Measurements from ENCODE around the gene TNFRSF8. TPM values are rescaled to one million over a fixed set of nuclear protein-coding genes. Genes with fewer than 3 reads are reported as not detected.

The TNFRSF8 gene
- total and polyA plus RNA-seq, 2 of the 4 experiments (the other 2 are of a cell fraction) = under 0.01 to 0.31 TPM

- TF ChIP-seq CTCF (conservative IDR thresholded peaks at IDR 0.05; ENCODE audit: low read depth, low read length) = no peak
Measured at GRCh38 chr1:12014141-12014991, 48.7 kb upstream of the TNFRSF8 start (continued).

- no peak for ATAC-seq (ENCODE audit: low read depth)
- H2BK15ac ChIP-seq (ENCODE audit: low read depth, low read length) = no peak overlapping the region
- dilution Hi-C loops (cut with HindIII; ENCODE audit: low sequenced_read_pairs, unreplicated experiment) = no loop called here
Measured at GRCh38 chr1:12015001-12015491, 48.1 kb upstream of the TNFRSF8 start.

More at GRCh38 chr1:12015001-12015491, 48.1 kb upstream of the TNFRSF8 start:
- BruUV-seq (replicated peaks) = no TSS peak
- Histone ChIP-seq H3K9me1 (ENCODE audit: insufficient read depth, low read length) (no peaks in the 10 kb centered on the region; the same call in 1 of the 2 replicates), H3K4me2 (ENCODE audit: low read depth, low read length) (no peak overlapping the region), H3K4ac (ENCODE audit: low read depth, low read length) (no peak overlapping the region), H3K4me3 (ENCODE audit: insufficient read depth, low read depth, low read length) (no peak overlapping the region), H3K36me3 (ENCODE audit: control insufficient read depth, insufficient read depth, low read length) (peaks cover 29% of the 10 kb centered on the region), H2BK120ac (ENCODE audit: low read depth, low read length) (no peak overlapping the region), H2AK9ac (replicated peaks; ENCODE audit: low read depth, low read length, poor library complexity) (no peak overlapping the region), H4K91ac (ENCODE audit: insufficient read depth, low read depth, low read length) (no peak overlapping the region), H3K9me3 (ENCODE audit: control insufficient read depth, insufficient read depth, low read length) (no peaks in the 10 kb centered on the region), H2AK5ac (ENCODE audit: low read depth, low read length) (no peak overlapping the region), H3K27me3 (ENCODE audit: control insufficient read depth, insufficient read depth, low read length) (no peaks in the 10 kb centered on the region), H4K8ac (ENCODE audit: low read depth in 2 of 2, low read length in 2 of 2) (no peak overlapping the region), H3K23ac (ENCODE audit: low read depth, low read length) (no peak overlapping the region), H4K20me1 (ENCODE audit: insufficient read depth, low read length) (no peaks in the 10 kb centered on the region), H2BK5ac (ENCODE audit: low read depth, low read length, poor library complexity, severe bottlenecking) (peak overlapping the region; percentile 1), H3K79me1 (ENCODE audit: low read depth in 1 of 2, low read length in 2 of 2) (peaks cover 0 to 4% of the 10 kb centered on the region in 2 experiments; a peak in 3 of 4 replicates), H3K9ac (ENCODE audit: low read depth, low read length) (no peak overlapping the region), H3K56ac (ENCODE audit: extremely low read depth, insufficient read depth, low read length) (no peak overlapping the region), H3K27ac (ENCODE audit: insufficient read depth, low read length) (no peak overlapping the region), H3K4me1 (ENCODE audit: control insufficient read depth, insufficient read depth, low read length) (peaks cover 2% of the 10 kb centered on the region; the same call in 1 of the 2 replicates), H4K5ac (ENCODE audit: low read depth, low read length) (no peak overlapping the region), H2AFZ (replicated peaks; ENCODE audit: low read length, poor library complexity) (no peak overlapping the region), H3K18ac (ENCODE audit: low read depth, low read length) (no peak overlapping the region), H2BK20ac (ENCODE audit: low read depth, low read length) (no peak overlapping the region), H3K14ac (replicated peaks; ENCODE audit: low read depth, low read length) (no peak overlapping the region)
- 70% methylated on average over 2 of the region's 10 CpGs; no CpG with 5 or more reads in 1 of the 2 experiments for WGBS, 2 experiments (ENCODE audit: extremely low coverage in 2 of 2, insufficient read length in 1 of 2)
- ChIA-PET POLR2A (ENCODE audit: unreplicated experiment) (no interaction called here), CTCF (no interaction called here)
- peak; percentile 14 for DNase-seq
- in situ Hi-C loops (cut with MboI; ENCODE audit: low sequenced_read_pairs) (no loop called here), intact Hi-C loops (cut with micrococcal nuclease) (loop anchor here (5.0 kb wide), 1 partner anchor 192 kb away; no protein-coding TSS in a partner anchor)
- TF ChIP-seq FOS (IDR thresholded peaks at IDR 0.05; ENCODE audit: low read depth, low read length) = no peak

All from IMR-90 (cell line).